ENCODE data around the gene SND1. TPM values are rescaled to one million over a fixed set of nuclear protein-coding genes. Genes with fewer than 3 reads are reported as not detected.

SND1 gene
- total RNA-seq, 1 donor from 2014 or later = 201 TPM

DNA sequence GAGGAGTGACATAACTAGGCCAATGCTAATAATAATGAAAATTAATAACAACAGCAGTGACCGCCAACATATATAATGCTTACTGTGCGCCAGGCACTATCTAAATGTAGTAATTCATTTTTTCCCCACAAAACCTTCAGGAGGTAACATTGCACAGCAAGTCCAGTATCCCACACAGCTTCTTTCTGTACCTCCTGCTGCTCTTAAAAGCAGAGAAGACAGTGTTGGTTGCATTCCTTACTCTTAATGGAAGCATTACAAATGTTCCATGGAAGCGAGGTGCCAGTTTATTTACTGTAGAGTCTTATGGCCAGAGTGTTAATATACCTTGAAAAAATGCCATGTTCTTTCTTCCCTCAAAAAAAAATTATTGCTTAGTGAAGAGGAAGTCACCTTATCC is 211.1 kb downstream of the SND1 start:
- DNase-seq (ENCODE audit: low read depth) = no peak

DNA sequence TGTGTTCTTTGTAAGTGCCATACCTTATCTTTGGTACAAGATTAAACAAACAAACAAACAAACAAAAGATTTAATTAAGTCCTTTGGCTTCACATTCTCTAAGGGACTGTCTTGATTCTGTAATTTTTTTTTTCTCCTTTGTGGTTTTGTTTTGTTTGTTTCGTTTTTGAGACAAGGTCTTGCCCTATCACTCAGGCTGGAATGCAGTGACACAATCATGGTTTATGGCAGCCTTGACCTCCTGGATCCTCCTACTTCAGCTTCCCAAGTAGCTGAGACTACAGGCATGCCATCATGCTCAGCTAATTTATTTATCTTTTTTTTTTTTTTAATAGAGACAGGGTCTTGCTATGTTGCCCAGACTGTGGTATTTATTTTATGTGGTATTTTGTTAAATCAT is 213.5 kb downstream of the SND1 start:
- peak; percentile 85 for DNase-seq (ENCODE audit: low read depth)

DNA sequence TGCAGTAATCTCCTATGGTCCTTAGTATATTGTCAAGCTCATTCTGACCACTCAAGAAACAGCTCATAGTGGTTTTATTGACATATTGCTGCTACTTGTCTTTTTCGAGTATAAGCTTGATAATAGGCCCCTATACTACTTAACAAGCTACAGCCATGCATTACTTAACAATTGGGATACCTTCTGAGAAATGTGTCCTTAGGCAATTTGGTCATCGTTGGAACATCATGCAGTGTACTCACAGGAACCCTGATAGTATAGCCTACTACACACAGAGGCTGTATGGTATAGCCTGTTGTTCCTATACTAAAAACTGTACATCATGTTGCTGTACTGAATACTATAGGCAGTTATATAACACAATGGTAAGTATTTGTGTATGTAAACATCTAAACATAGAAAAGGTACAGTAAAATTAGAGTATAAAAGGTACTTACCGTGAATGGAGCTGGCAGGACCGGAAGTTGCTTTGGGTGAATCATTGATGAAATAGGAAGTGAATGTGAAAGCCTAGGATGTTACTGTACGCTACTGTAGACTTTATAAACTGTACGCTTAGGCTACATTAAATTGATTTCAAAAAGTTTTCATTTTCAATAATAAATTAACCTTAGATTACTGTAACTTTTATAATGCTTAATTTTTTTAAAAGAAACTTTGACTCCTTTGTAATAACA is 218.4 kb downstream of the SND1 start:
- no peak for DNase-seq (ENCODE audit: low read depth)

DNA sequence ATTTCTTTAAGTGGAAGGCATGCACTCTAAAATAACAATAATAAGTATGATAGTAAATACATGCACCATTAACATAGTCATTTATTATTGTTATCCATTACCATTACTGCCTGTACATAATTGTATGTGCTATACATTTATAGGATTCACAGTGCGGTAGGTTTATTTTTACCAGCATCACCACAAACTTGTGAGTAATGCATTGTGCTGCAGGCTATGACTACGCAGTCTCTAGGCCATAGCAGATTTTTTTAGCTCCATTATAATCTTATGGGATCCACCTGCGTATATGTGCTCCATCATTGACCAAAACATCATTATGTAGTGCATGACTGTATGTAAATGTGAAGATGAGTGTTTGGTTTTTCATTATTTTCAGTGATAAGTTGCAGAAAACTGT is 219.2 kb downstream of the SND1 start:
- no peak for DNase-seq (ENCODE audit: low read depth)

DNA sequence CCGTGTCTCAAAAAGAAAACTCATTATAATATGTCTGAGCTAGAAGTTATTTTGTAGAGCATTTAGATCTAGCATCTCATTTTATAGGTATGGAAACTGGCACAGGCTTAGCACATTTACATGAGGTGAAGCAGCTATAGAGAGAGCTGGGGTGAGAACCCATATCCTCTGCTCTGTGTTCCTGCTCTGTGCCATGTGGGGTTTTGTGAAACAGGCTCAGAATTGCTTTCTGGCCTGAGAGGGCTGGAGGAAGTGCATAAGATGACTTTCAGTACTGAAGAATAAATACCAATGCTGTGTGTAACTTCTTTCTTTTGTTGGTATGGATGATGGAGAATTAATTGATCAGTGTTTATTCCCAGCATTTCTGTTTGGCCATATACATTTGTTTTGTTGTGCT is 220.1 kb downstream of the SND1 start:
- DNase-seq (ENCODE audit: low read depth) = no peak

DNA sequence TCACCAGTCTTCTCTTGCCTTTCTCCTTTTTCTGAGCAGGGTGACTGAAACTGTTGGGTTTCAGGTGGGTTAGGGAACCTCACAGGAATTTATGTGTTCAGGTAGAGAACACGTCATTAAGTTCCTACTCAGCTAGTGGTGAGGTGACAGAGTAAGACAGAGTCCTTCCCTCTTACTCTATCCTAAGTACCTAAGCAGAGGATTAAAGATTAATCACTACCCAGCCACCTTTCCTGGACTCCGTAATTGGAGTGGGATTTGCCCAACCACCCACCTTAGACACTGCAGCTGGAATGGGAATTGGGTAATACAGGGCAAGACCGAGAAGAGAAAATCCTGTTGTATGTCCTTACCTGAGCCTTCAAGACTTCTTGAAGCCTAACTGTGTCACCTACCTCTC is 221.2 kb downstream of the SND1 start:
- peak; percentile 34 for DNase-seq (ENCODE audit: low read depth)

DNA sequence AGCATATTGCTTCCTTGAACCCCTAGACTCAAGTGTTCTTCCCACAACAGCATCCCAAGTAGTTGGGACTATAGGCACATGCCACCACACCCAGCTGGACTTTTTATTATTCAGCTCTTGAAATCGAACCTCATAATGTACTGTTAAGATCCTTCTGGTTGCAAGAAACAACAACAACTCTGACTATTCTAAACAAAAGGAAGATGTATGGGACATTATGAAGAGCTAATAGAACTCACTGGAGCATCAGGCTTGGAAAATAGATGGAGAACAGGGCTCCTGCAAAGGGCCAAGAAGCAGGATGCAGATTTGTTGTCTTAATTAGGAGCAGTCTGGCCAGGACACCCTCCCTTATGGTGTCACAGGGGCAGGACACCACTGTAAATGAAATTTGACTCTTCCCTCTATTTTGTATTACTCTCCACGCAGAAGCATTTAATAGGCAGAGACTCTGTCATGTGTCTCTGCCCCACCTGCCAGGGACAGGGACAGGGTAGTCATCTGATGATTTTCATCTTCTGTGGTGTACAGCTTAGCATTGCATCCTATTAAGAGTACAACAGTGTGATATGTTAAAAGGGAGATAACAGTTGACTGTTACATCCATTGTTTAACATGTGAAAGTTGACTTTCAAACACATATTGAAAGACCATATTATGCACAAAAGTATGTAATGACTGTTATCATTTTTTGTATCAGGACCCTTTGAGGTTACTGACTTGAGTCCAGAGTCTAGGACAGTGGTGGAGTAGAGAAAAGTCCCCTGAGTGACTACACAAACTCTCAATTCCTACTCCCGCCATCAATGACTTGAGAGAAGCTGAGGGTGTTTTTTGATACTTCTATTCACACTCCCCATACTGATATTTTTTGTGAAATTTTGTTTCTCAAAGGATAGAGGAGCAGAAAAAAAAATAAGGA is 222.0 kb downstream of the SND1 start:
- no peak for DNase-seq (ENCODE audit: low read depth)

GRCh38 chr7:127874951-127875608 is 223.1 kb downstream of the SND1 start:
- DNase-seq (ENCODE audit: low read depth) = no peak

- DNase-seq (ENCODE audit: low read depth) = no peak
Observed at GRCh38 chr7:127876393-127876792, 224.4 kb downstream of the SND1 start.

- no peak for DNase-seq (ENCODE audit: low read depth)
Observed at GRCh38 chr7:127877951-127878350, 226.0 kb downstream of the SND1 start.

DNA sequence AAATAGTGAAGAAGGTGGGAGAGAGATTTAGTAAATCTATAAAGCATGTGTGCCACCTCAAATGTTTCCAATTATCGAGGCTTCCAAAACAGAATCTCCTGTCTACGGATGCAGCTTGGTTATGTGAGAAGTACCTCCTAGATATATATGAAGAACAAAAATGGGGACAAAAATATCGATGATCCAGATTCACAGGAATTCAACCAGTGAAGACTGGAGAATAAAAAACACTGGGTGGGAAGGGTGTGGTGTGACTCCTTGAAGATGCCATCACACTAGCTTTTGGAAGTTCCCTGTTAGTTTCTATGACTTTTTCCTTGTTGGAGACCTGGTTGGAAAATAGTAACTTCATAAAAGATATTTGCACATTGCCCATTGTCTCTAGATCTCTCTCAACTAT is 226.8 kb downstream of the SND1 start:
- DNase-seq (ENCODE audit: low read depth) = no peak

DNA sequence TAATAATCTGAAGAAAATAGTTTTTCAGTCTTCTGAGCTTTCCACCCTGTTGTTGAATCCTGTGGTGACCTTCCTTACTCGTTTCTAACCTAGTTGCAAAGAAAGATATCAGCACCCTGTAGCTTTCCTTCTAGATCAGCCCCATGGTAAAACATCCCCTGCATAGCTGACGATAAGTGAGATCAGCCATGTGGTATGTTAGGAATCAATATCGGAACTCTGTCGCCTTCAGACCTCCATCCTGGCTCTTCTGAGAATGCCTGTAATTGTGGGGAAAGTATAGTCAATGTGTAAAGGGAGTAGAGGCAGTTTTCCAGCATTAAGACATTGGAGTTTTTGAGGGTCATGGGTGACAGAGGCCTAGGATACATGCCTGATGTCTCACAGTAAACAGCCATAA is 227.4 kb downstream of the SND1 start:
- no peak for DNase-seq (ENCODE audit: low read depth)

GRCh38 chr7:127879942-127880341 is 227.9 kb downstream of the SND1 start:
- no peak for DNase-seq (ENCODE audit: low read depth)

- no peak for DNase-seq (ENCODE audit: low read depth)
Observed at GRCh38 chr7:127880454-127880853, 228.5 kb downstream of the SND1 start.

DNA sequence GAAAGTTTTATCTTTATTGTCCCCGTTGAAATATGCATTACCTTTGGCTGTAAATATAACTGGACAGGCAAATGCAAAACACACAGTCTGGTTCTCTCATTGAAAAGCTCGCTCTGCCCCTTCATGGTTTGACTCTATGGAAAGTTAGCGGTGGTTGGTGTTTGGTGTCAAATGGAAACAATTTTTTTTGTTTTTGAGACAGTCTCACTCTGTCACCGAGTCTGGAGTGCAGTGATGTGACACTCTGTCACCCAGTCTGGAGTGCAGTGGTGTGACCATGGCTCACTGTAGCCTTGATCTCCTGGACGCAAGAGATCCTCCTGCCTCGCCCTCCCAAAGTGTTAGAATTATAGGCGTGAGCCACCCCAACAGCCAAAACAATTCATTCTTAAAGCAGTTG is 229.6 kb downstream of the SND1 start:
- no peak for DNase-seq (ENCODE audit: low read depth)

DNA sequence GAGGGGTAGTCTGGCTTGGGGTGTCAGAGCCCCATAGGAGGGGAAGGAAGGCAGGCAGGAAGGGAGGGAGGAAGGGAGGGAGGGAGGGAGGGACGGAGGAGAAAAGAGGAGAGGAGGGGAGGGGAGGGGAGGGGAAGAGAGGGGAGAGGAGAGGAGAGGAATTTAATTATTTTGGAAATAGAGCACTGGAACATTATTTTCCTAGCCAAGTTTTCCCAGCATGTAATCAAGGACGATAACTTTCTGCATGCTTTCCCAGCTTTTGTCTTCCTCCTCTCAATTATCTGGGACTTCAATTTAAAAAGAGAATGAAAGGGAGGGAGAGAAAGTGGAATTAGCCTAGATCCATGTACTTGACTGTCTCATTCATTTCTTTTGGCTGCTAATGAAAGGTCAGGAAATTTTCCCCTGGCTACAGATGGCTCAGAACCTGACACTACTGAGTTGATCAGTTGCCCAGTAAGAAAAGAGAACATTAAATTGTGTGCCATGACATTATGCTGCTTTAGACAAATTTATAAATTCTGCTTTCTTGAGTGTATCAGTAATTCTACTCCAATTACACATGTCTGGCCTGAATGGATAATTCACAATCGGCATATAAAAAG is 230.4 kb downstream of the SND1 start:
- no peak for DNase-seq (ENCODE audit: low read depth)

- DNase-seq (ENCODE audit: low read depth) = no peak
Observed at GRCh38 chr7:127884066-127884559, 232.1 kb downstream of the SND1 start.

- DNase-seq (ENCODE audit: low read depth) = no peak
Observed at GRCh38 chr7:127885222-127885772, 233.3 kb downstream of the SND1 start.

- peak; percentile 41 for DNase-seq (ENCODE audit: low read depth)
Observed at GRCh38 chr7:127885843-127886242, 233.8 kb downstream of the SND1 start.

- DNase-seq (ENCODE audit: low read depth) = no peak
Observed at GRCh38 chr7:127886248-127886647, 234.3 kb downstream of the SND1 start.

DNA sequence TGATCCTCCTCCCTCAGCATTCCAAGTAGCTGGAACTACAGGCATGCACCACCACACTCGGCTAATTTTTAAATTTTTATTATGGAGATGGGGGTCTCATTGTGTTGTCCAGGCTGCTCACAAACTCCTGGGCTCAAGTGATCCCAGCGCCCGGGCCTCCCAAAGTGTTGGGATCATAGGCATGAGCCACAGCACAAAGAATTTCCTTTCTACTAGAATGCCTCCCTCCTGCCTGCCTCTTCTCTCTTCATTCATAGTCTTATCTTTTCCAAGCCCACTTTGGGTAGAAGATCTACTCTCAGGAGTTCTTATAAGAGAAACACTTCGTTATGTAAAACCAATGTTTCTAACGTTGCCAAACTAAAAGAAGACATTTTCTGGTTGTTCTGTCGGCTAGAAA is 235.1 kb downstream of the SND1 start:
- DNase-seq (ENCODE audit: low read depth) = no peak

- no peak for DNase-seq (ENCODE audit: low read depth)
Observed at GRCh38 chr7:127887631-127888030, 235.6 kb downstream of the SND1 start.
